GM12878 (cell line): ENCODE measurements around the gene TCF7.

Experiments used
- ASH2L ChIP-seq: fragments of 300-600, 200-600 bp; sonication (generic); IDR thresholded peaks from 2 replicates; pipeline ENCODE4 v1.6.1; 2017; ENCODE audit warnings: low read depth, mild to moderate bottlenecking, borderline replicate concordance
- CHD1 ChIP-seq: IDR thresholded peaks from 2 replicates; pipeline ENCODE4 v1.6.1; 2012; ENCODE audit warnings: low read depth, low read length, improper control_type of control experiment
- EP300 ChIP-seq, 2 experiments: fragments of 150-350 bp in 1 of 2; IDR thresholded peaks; 2 replicates each; pipeline ENCODE4 v1.6.1; 2011 to 2012; ENCODE audit warnings: low read depth in 2 of 2, low read length in 2 of 2, borderline replicate concordance in 1 of 2, improper control_type of control experiment in 1 of 2, inconsistent platforms in 1 of 2; ENCODE audit not compliant: control insufficient read depth in 1 of 2
- HDAC2 ChIP-seq: fragments of 200-600 bp; sonication (generic); IDR thresholded peaks from 2 replicates; pipeline ENCODE4 v1.6.1; 2017
- MYB ChIP-seq: fragments of 150-350 bp; IDR thresholded peaks from 2 replicates; pipeline ENCODE4 v1.6.1; 2014; ENCODE audit warnings: mild to moderate bottlenecking, low read depth, low read length, borderline replicate concordance
- POLR2A ChIP-seq: IDR thresholded peaks from 2 replicates; pipeline ENCODE4 v1.6.1; 2011; ENCODE audit warnings: low read depth, mild to moderate bottlenecking, low read length
- POLR2AphosphoS5 ChIP-seq: IDR thresholded peaks from 2 replicates; pipeline ENCODE4 v1.6.1; 2011; ENCODE audit warnings: mild to moderate bottlenecking, low read length, inconsistent platforms
- YBX1 ChIP-seq: fragments of 450-650 bp; IDR thresholded peaks from 2 replicates; pipeline ENCODE4 v1.6.1; 2016; ENCODE audit warnings: antibody characterized with exemption
- TF ChIP-seq, protein P1 (sequence below): IDR thresholded peaks from 2 replicates; pipeline ENCODE4 v1.6.1; 2012; ENCODE audit warnings: mild to moderate bottlenecking, low read depth, low read length
- TF ChIP-seq, protein P2 (sequence below): IDR thresholded peaks from 2 replicates; pipeline ENCODE4 v1.6.1; 2011; ENCODE audit warnings: low read depth, mild to moderate bottlenecking, low read length, moderate library complexity, borderline replicate concordance; ENCODE audit errors: extremely low read depth
- TF ChIP-seq, protein P3 (sequence below), 3 experiments: IDR thresholded peaks in 2 of 3; conservative IDR thresholded peaks in 1 of 3; 2 replicates each; pipeline ENCODE4 v1.5.1; 2011; ENCODE audit warnings: low read depth in 3 of 3, low read length in 3 of 3, mild to moderate bottlenecking in 3 of 3, control low read depth in 2 of 3, moderate library complexity in 2 of 3, inconsistent platforms in 1 of 3, mixed read lengths in 1 of 3; ENCODE audit not compliant: control insufficient read depth in 2 of 3, insufficient read depth in 1 of 3; ENCODE audit errors: extremely low read depth in 1 of 3

DNA sequence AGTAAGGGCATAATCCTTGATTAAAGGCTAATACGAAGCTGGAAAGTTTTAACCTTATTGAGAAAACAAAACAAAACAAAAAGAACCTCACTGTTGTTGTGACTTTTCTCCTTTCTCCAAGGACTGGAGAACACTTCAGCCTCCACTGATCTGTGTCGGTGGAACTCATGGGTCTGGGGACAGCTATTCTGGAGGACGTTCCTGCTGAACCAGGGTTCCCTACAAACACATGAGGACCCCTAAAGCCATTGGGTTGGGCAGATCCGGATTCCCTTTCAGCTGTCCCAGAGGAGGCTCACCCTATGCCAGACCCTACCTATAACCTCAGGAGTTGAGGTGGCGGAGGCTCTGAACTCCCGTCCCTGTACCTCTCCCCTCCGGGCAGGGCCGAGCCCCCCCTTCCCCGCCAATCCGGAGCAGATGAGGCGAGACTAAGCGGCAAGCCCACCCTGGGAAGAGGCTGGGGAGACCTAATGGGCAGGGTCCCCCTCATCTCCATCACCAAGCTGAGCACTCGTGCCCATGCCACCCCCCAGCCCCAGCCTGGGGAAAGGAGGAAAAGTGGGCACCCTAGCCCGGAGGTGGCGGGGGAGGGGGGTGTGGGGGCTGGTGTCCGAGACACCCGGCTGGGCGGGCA, 1.6 kb upstream of the TCF7 start:
- no peak for TF ChIP-seq EP300 (IDR thresholded peaks at IDR 0.05; ENCODE audit: borderline replicate concordance in 1 of 2, control insufficient read depth in 1 of 2, low read depth in 2 of 2, low read length in 2 of 2)
- TF ChIP-seq, protein P1, sequence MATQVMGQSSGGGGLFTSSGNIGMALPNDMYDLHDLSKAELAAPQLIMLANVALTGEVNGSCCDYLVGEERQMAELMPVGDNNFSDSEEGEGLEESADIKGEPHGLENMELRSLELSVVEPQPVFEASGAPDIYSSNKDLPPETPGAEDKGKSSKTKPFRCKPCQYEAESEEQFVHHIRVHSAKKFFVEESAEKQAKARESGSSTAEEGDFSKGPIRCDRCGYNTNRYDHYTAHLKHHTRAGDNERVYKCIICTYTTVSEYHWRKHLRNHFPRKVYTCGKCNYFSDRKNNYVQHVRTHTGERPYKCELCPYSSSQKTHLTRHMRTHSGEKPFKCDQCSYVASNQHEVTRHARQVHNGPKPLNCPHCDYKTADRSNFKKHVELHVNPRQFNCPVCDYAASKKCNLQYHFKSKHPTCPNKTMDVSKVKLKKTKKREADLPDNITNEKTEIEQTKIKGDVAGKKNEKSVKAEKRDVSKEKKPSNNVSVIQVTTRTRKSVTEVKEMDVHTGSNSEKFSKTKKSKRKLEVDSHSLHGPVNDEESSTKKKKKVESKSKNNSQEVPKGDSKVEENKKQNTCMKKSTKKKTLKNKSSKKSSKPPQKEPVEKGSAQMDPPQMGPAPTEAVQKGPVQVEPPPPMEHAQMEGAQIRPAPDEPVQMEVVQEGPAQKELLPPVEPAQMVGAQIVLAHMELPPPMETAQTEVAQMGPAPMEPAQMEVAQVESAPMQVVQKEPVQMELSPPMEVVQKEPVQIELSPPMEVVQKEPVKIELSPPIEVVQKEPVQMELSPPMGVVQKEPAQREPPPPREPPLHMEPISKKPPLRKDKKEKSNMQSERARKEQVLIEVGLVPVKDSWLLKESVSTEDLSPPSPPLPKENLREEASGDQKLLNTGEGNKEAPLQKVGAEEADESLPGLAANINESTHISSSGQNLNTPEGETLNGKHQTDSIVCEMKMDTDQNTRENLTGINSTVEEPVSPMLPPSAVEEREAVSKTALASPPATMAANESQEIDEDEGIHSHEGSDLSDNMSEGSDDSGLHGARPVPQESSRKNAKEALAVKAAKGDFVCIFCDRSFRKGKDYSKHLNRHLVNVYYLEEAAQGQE, result no peak
- no peak for TF ChIP-seq MYB
- no peak for TF ChIP-seq YBX1
- no peak for TF ChIP-seq HDAC2
- TF ChIP-seq, protein P2, sequence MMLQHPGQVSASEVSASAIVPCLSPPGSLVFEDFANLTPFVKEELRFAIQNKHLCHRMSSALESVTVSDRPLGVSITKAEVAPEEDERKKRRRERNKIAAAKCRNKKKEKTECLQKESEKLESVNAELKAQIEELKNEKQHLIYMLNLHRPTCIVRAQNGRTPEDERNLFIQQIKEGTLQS, result no peak
- TF ChIP-seq CHD1, result no peak
- TF ChIP-seq POLR2A, result no peak
- TF ChIP-seq ASH2L, result no peak
- TF ChIP-seq, protein P3, sequence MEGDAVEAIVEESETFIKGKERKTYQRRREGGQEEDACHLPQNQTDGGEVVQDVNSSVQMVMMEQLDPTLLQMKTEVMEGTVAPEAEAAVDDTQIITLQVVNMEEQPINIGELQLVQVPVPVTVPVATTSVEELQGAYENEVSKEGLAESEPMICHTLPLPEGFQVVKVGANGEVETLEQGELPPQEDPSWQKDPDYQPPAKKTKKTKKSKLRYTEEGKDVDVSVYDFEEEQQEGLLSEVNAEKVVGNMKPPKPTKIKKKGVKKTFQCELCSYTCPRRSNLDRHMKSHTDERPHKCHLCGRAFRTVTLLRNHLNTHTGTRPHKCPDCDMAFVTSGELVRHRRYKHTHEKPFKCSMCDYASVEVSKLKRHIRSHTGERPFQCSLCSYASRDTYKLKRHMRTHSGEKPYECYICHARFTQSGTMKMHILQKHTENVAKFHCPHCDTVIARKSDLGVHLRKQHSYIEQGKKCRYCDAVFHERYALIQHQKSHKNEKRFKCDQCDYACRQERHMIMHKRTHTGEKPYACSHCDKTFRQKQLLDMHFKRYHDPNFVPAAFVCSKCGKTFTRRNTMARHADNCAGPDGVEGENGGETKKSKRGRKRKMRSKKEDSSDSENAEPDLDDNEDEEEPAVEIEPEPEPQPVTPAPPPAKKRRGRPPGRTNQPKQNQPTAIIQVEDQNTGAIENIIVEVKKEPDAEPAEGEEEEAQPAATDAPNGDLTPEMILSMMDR (IDR thresholded peaks at IDR 0.05 in 2 of 3, conservative IDR thresholded peaks at IDR 0.05 in 1 of 3; ENCODE audit: control insufficient read depth in 2 of 3, extremely low read depth in 1 of 3, insufficient read depth in 1 of 3, low read depth in 3 of 3, low read length in 3 of 3), result no peak
- no peak for TF ChIP-seq POLR2AphosphoS5
